HG02623 (cell line): Measurements from ENCODE around the gene SLC26A1.

Source experiments
- ATAC-seq: cut with Tn5 transposase; IDR thresholded peaks from one replicate; pipeline ENCODE4 v1.9.1; 2021; ENCODE audit warnings: moderate library complexity; ENCODE audit not compliant: unreplicated experiment

The SLC26A1 gene

GRCh38 chr4:1014291-1015167, 21.3 kb upstream of the SLC26A1 start:
- ATAC-seq, result no peak

- ATAC-seq, result no peak
Observed at GRCh38 chr4:1013225-1014073, 20.2 kb upstream of the SLC26A1 start.

GRCh38 chr4:1012034-1012739, 19.0 kb upstream of the SLC26A1 start:
- ATAC-seq, result no peak

GRCh38 chr4:1011666-1012033, 18.4 kb upstream of the SLC26A1 start:
- ATAC-seq, result no peak

- ATAC-seq, result peak; percentile 40
Observed at GRCh38 chr4:1011022-1011665, 17.9 kb upstream of the SLC26A1 start, which contains the start of gene FGFRL1. FGFRL1 (plus strand) TSS chr4:1011626; CDS start chr4:1012486, 860 bp downstream.

GRCh38 chr4:1010395-1011021, 17.3 kb upstream of the SLC26A1 start:
- ATAC-seq, result peak; percentile 9

GRCh38 chr4:1009542-1010394, 16.6 kb upstream of the SLC26A1 start:
- ATAC-seq, result peak; percentile 39

GRCh38 chr4:1008840-1009541, 15.8 kb upstream of the SLC26A1 start:
- no peak for ATAC-seq

- no peak for ATAC-seq
Observed at GRCh38 chr4:1006856-1007255, 13.7 kb upstream of the SLC26A1 start.

- ATAC-seq, result no peak
Observed at GRCh38 chr4:1004557-1005485, 11.6 kb upstream of the SLC26A1 start.

- no peak for ATAC-seq
Observed at GRCh38 chr4:1004071-1004418, 10.8 kb upstream of the SLC26A1 start.

- no peak for ATAC-seq
Observed at GRCh38 chr4:1003271-1004070, 10.3 kb upstream of the SLC26A1 start.

- ATAC-seq, result no peak
Observed at GRCh38 chr4:1002631-1003251, 9.5 kb upstream of the SLC26A1 start.

GRCh38 chr4:1002131-1002630, 9.0 kb upstream of the SLC26A1 start:
- ATAC-seq, result no peak

GRCh38 chr4:1001561-1002130, 8.4 kb upstream of the SLC26A1 start:
- ATAC-seq, result no peak

- ATAC-seq, result no peak
Observed at GRCh38 chr4:1000686-1001260, 7.6 kb upstream of the SLC26A1 start.
